COLO829 (cell line): ENCODE measurements around the gene CANT1.

Experiments
- DNase-seq: peaks from one replicate; pipeline ENCODE4 v3.0.0; 2012; ENCODE audit warnings: low spot score

CANT1 gene

GRCh38 chr17:79009397-79010303 is at the start of gene CANT1:
Gene CANT1, minus strand, starts transcription at chr17:79009764. Its CDS starts 12,142 bp downstream, at chr17:78997622.
- peak; percentile 96 for DNase-seq

- DNase-seq: no peak
Observed at GRCh38 chr17:79057737-79058385, 48.3 kb upstream of the CANT1 start.

DNA sequence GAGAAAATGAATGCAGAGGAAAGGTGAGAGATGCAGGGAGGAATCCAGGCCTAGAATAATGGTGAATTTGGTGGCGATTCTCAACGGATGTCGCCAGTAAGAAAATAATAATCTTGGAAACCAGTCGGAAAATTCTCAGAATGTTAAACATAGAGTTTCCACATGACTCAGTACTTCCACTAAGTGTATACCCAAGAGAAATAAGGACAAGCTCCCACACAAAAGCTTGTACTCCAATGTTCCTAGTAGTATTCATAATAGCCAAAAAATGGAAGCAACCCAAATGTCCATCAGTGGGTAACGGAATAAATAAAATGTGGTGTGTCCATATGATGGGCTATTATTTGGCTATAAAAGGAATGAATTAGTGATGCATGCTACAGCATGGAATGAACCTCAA is 45.6 kb upstream of the CANT1 start:
- no peak for DNase-seq

DNA sequence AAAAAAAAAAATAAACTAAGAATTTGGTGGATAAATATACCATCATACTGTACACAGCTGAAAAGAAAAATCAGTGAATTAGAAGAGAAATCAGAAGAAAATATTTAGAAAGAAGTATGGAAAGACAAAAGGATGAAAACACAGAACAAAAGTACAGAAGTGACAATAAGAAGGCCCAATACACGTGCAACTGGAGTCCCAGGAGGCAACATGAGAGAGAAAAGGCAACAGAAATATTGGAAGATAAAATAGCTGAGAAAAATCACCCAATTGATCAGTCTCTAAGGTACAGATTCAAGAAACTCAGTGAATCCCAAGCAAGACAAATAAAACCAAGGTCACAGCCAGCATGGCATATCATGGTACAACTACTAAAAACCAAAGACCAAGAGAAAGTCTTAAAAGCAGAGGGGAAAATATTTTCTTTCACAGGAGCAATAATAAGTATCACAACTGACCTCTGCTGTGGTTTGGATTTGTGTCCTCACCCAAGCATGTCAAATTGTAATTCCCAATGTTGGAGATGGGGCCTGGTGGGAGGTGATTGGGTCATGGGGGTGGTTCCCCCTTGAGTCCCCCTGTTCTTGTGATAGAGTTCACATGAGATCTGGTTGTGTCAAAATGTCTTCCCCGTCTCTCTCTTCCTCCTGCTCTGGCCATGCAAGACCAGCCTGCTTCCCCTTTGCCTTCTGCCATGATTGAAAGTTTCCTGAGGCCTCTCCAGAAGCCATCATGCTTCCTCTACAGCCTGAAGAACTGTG is 44.8 kb upstream of the CANT1 start:
- no peak for DNase-seq

- no peak for DNase-seq
Observed at GRCh38 chr17:79053251-79053925, 43.8 kb upstream of the CANT1 start.

GRCh38 chr17:79052131-79052530 is 42.6 kb upstream of the CANT1 start:
- DNase-seq: no peak

DNA sequence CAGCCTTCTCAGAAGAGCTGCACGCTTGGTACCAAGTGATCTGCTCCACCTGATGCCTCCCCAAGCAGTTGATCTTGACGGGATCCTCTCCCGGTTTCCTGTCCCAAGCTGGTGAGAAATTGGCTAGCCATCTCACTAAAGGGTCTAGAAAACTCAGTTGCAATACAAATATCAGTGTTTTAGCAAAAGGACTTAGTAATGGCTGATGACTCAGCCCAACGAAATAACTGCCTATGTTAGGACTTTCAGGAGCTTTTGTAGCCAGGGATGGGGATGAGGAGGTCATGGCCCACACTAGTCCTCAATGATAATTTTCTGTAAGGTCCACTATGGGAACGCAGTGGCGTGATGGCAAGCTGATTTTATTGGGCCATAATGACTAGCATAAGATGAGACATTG is 41.7 kb upstream of the CANT1 start:
- no peak for DNase-seq

GRCh38 chr17:79050551-79050950 is 41.0 kb upstream of the CANT1 start:
- DNase-seq: no peak

- DNase-seq: no peak
Observed at GRCh38 chr17:79049821-79050220, 40.3 kb upstream of the CANT1 start.

DNA sequence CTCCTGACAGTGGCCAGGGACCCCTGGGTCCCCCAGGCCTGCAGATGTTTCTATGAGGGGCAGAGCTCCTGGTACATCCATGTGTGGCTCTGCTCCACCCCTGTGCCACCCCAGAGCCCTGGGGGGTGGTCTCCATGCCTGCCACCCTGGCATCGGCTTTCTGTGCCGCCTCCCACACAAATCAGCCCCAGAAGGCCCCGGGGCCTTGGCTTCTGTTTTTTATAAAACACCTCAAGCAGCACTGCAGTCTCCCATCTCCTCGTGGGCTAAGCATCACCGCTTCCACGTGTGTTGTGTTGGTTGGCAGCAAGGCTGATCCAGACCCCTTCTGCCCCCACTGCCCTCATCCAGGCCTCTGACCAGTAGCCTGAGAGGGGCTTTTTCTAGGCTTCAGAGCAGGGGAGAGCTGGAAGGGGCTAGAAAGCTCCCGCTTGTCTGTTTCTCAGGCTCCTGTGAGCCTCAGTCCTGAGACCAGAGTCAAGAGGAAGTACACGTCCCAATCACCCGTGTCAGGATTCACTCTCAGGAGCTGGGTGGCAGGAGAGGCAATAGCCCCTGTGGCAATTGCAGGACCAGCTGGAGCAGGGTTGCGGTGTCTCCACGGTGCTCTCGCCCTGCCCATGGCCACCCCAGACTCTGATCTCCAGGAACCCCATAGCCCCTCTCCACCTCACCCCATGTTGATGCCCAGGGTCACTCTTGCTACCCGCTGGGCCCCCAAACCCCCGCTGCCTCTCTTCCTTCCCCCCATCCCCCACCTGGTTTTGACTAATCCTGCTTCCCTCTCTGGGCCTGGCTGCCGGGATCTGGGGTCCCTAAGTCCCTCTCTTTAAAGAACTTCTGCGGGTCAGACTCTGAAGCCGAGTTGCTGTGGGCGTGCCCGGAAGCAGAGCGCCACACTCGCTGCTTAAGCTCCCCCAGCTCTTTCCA is 39.5 kb upstream of the CANT1 start:
- DNase-seq: no peak

DNA sequence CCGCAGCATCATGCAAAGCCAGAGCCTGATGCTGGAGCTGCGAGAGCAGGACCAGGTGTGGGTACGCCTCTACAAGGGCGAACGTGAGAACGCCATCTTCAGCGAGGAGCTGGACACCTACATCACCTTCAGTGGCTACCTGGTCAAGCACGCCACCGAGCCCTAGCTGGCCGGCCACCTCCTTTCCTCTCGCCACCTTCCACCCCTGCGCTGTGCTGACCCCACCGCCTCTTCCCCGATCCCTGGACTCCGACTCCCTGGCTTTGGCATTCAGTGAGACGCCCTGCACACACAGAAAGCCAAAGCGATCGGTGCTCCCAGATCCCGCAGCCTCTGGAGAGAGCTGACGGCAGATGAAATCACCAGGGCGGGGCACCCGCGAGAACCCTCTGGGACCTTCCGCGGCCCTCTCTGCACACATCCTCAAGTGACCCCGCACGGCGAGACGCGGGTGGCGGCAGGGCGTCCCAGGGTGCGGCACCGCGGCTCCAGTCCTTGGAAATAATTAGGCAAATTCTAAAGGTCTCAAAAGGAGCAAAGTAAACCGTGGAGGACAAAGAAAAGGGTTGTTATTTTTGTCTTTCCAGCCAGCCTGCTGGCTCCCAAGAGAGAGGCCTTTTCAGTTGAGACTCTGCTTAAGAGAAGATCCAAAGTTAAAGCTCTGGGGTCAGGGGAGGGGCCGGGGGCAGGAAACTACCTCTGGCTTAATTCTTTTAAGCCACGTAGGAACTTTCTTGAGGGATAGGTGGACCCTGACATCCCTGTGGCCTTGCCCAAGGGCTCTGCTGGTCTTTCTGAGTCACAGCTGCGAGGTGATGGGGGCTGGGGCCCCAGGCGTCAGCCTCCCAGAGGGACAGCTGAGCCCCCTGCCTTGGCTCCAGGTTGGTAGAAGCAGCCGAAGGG is 38.6 kb upstream of the CANT1 start:
- DNase-seq: no peak

DNA sequence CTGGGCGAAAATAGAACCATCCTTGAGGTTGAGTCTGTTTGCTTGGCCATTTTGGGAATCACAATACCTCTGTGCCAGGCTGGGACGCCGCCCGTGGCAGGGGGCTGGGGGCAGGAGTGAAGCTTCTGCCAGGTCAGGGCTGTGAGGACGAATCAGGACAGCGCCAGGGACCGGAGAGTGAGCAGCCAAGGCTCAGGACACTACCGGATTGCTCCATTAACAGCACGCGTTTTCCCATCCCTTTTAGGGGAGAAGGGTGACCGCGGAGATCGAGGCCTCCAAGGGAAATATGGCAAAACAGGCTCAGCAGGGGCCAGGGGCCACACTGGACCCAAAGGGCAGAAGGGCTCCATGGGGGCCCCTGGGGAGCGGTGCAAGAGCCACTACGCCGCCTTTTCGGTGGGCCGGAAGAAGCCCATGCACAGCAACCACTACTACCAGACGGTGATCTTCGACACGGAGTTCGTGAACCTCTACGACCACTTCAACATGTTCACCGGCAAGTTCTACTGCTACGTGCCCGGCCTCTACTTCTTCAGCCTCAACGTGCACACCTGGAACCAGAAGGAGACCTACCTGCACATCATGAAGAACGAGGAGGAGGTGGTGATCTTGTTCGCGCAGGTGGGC is 37.8 kb upstream of the CANT1 start:
- DNase-seq: no peak

DNA sequence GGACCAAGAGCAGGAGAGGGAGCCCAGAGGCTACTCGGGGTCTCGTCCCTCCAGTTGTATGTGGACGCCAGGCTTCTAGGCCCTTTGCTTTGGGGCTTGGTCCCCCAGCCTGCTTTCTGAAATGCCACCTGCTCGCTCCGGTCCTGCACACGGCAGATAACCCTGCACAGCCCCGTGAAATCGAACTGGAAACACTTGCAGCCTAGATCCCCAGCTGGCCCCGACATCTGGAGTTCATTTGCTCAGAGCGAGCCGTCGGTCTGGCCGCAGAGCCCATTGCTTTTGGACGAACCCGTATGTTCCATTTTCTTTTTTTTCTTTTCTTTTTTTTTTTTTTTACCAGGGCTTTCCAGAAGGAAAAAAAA is 37.3 kb upstream of the CANT1 start:
- DNase-seq: no peak

DNA sequence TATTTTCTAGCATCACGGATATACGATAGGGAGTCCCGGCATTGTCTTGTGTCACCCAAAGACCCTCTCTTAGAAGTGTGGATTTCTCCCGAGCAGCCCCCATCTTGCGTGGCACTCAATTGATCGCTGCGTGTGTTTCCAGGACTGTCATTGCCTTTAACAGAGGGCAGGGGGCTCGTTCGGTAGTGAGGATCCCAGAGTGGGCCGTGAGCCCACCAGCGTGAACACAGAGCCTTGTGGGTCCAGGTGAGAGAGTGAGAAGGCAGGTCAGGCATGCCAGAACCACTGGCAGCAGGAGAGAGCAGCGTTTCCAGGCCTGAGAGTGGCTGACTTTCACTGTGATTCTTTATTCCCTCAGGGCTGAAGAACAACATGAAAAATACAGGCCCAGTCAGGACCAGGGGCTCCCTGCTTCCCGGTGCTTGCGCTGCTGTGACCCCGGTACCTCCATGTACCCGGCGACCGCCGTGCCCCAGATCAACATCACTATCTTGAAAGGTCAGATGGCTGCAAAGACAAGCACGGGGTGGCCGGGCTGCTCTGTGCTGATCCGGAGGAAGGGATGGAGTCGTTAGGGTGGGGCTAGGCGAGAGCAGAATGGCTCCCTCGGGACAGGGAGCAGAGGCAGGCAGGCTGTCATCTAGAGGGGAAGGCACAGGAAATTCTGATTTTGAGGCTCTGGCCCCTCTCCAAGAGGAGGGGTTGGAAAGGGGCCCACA is 36.8 kb upstream of the CANT1 start:
- DNase-seq: no peak

- DNase-seq: peak; percentile 86
Observed at GRCh38 chr17:79045842-79046196, 36.3 kb upstream of the CANT1 start.

DNA sequence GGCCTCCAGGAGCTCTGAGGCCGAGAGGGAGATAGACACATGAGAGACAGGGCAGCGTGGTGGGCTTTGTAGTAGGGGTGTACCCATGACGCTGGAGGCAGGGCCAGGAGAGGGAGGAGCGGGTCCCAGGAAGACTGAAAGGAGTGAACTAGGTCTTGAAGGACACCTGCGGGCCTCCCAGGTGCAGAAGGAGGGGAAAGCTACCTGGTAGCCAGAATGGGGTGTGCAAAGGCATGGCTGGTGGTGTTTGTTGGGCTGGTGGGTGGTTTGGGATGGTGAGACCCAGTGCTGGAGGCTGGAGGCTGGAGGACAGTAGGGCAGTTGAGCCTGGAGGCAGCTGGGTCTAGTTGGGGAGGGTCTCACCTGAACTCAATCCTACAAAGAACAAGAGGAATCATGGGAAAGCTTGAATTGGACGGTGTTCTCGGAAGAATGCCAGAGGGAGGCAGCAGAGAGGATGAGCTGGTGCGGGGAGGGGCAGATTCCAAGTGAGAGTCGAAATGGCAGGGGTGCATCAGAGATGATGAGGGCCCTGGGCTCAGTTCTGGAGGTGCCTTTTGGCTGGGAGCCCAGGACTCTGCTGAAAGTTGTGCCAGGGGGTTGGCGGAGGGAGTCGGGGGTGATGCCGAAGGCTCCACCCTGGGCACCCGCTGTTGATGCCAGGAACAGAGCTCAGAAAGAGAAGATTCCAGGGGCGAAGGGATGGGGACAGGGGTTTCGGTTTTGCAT is 35.6 kb upstream of the CANT1 start:
- DNase-seq: no peak

- DNase-seq: no peak
Observed at GRCh38 chr17:79044462-79044861, 34.9 kb upstream of the CANT1 start.

- DNase-seq: no peak
Observed at GRCh38 chr17:79043931-79044320, 34.4 kb upstream of the CANT1 start.
